Stimulated activated CD4-positive, alpha-beta T cell treated with anti-CD3 and anti-CD28 coated beads, Interleukin-1b, Interleukin-23, amount 100 ng/mL, for 4 hours (primary cell): ENCODE measurements around the gene VSTM4.

Experiments
- DNase-seq, 2 donors: peaks; one replicate each; pipeline ENCODE4 v3.0.0-alpha.2; 2020; ENCODE audit warnings: low read depth in 2 of 2

VSTM4 gene

DNA sequence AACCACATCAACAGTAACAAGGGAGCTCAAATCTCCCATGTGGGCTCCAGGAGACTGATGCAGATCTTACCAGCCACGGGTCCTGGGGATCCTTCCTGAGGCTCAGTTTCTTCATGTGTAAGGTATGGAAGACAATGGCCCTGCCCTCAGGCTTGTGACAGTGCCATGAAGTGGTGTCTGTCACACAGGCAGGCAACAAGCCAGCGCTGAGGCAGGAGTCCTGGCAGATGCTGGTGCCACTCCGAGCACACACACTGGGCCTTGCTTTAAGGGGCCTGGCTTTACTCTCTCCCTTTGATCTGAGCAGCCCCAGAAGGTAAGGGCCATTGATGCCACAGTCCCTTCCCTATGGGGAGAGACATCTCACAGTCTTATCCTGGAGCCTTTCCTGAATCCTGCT, 147.3 kb downstream of the VSTM4 start:
- no peak for DNase-seq

DNA sequence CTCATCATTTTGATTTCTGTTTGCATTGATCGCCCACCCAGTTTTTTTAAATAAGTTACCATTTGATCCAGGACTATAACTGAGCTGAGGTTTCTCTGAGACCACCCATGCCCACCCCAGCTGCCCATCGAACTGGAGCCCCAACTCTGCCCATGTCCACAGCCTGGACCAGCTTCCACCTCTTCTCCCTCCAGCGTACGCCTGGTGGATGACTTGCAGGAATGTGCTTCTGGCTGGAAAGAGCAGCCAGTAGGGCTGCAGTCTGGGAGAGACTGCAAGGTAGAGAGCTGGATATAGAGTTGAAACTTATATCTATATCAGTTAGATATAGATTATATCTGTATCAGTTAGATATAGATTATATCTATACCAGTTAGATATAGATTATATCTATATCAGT, 149.9 kb downstream of the VSTM4 start:
- no peak for DNase-seq
